Activated naive CD4-positive, alpha-beta T cell treated with Interleukin-2 at 50 U/mL for 16 hours (primary cell): ENCODE data around the gene NELL1.

ENCODE experiments used
- DNase-seq: peaks from one replicate; pipeline ENCODE4 v3.0.0-alpha.2; 2020

The NELL1 gene

GRCh38 chr11:20669820-20670684, 666 bp downstream of the NELL1 start:
- DNase-seq: no peak

GRCh38 chr11:20670932-20671403, 1.6 kb downstream of the NELL1 start:
- DNase-seq: no peak

DNA sequence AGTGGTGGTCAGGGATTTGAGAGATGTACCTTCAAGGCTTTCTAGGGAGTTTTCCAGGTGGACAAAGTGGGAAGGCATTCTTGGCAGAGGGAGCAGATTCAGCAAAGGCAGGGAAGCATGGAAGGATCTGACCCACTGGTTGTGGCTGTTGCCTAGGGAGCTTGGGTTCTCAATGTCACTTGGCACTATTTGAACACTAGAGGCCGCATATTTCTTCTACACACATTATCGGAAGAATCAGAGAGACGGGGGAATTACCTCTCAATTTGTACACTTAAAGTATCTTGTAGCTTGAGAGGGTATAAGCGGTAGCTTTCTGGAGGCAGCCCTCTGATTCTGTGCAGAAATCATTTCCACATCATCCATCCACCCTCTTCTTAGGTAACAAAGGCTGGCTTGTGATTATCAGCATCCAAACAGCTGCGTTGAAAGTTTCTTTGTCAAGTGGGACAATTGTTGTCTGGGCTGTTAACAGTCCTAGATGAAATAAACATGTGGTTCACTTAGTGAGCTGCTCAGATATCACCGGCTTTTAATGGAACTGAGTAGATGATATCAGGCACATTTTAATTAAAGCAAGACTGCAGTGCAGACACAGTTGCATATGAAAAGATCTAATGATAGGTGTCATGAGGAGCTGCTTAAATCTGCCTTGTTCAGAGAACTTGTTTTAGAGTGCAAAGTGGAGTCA, 2.6 kb downstream of the NELL1 start:
- no peak for DNase-seq

DNA sequence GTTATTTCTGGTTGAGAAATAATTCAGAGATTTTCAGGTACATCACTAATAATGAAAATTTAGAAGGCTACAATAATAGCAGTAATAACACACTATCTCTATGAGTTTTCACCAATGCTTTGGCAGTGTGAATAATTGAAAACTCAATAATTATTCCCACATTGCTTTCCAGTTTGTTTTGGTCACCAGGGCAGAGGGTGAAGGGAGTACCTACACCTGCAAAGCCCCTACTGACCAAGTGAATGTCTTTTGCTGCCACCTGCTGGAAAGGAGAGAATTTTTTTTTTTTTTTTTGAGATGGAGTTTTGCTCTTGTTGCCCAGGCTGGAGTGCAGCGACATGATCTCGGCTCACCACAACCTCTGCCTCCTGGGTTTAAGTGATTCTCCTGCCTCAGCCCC, 3.2 kb downstream of the NELL1 start:
- DNase-seq: no peak

GRCh38 chr11:20676658-20677057, 7.3 kb downstream of the NELL1 start:
- no peak for DNase-seq

DNA sequence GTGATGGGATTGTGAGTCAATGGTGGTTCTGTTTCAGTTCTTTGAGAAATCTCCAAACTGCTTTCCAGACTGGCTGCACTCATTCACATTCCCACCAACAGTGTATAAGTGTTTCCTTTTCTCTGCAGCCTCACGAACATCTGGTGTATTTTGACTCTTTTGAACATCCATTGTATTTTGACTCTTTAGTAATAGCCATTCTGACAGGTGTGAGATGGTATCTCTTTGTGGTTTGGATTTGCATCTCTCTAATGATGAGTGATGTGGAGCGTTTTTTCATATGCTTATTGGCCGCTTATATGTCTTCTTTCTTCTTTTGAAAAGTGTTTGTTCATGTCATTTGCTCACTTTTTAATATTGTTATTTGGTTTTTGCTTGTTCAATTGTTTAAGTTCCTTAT, 19.4 kb downstream of the NELL1 start:
- no peak for DNase-seq

DNA sequence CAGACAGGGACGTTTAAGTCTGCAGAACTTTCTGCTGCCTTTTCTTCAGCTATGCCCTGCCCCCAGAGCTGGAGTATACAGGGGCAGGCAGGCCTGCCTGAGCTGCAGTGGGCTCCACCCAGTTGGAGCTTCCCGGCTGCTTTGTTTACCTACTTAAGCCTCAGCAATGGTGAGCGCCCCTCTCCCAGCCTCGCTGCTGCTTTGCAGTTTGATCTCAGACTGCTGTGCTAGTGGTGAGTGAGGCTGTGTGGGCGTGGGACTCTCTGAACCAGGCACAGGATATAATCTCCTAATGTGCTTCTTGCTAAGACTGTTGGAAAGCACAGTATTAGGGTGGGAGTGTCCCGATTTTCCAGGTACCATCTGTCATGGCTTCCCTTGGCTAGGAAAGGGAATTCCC, 38.5 kb downstream of the NELL1 start:
- no peak for DNase-seq

- DNase-seq: no peak
Measured at GRCh38 chr11:20712912-20713311, 43.5 kb downstream of the NELL1 start.

- no peak for DNase-seq
Measured at GRCh38 chr11:20715464-20715863, 46.1 kb downstream of the NELL1 start.

GRCh38 chr11:20715931-20716330, 46.5 kb downstream of the NELL1 start:
- no peak for DNase-seq

DNA sequence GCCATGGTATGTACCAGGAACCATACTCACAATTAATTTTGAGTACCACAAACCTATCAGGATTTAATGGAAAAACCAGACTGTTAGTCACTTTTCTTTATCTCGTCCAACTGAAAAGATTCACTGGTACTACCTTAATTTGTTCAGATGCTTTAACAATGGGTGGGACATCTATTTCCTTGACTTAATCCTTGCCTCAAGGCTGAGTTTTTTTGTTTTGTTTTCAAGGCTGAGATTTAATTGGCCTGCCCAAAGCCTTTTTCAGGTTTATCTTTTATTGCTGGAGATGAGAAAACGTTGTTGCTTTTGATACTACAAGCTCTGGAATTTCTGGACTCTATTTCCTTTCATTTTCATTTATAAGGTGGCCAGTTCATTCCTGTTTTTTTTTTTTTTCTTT, 50.4 kb downstream of the NELL1 start:
- DNase-seq: no peak

DNA sequence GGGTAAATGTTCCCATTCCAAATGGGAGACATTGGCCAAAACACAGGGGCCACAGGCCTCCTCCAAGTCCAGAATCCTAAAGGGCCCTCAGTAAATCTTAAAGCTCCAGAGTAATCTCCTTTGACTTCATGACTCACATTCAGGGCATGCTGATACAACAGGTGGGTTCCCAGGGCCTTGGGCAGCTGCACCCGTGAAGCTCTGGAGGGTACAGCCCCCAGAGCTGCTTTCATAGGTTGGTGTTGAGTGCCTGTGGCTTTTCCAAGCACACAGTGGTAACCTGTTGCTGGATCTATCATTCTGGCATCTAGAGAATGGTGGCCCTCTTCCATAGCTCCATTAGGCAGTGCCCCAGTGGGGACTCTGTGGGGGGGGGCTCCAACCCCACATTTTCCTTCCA, 54.0 kb downstream of the NELL1 start:
- DNase-seq: no peak

GRCh38 chr11:20729597-20730105, 60.3 kb downstream of the NELL1 start:
- no peak for DNase-seq

- no peak for DNase-seq
Measured at GRCh38 chr11:20731676-20732215, 62.4 kb downstream of the NELL1 start.

DNA sequence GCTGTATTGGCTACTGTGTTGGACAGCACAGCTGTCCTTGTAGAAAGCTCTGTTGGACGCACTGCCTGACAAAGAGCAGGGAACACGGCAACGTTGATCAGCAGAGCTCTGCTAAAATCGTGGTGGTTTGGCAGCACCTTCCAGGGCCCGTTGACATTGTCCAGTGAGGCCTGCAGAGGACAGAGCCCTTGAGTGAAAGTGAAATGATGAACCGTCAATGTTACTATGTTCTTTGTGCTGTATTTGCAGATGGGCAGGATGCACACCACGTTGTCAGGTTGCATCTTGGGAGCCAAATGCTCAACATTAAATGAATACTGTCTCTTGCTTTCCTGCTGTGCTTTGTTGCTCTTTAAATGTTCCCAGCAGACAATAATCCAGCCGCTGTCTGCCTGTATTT, 69.7 kb downstream of the NELL1 start:
- DNase-seq: no peak

- no peak for DNase-seq
Measured at GRCh38 chr11:20739577-20739976, 70.2 kb downstream of the NELL1 start.

DNA sequence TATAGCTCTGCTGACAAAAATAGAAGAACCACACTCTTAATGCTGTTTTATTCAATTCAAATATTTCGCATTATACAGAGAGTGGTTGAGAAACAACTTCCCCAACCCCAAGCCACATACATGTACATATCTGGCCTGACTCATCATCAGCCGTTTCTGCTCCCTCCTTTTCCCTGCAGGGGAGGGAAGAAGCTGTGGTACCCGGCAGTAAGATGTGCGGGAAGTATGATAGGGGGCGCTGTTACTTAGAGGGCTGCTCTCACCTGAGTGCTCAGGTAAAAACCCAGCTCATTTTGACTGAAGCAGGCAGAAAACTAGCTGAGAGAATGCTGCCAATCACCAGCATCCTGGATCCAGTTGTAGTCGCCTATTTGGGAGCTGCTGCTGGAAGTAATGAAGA, 85.5 kb downstream of the NELL1 start:
- DNase-seq: no peak

- DNase-seq: no peak
Measured at GRCh38 chr11:20759541-20759940, 90.2 kb downstream of the NELL1 start.

- no peak for DNase-seq
Measured at GRCh38 chr11:20760811-20761210, 91.4 kb downstream of the NELL1 start.

DNA sequence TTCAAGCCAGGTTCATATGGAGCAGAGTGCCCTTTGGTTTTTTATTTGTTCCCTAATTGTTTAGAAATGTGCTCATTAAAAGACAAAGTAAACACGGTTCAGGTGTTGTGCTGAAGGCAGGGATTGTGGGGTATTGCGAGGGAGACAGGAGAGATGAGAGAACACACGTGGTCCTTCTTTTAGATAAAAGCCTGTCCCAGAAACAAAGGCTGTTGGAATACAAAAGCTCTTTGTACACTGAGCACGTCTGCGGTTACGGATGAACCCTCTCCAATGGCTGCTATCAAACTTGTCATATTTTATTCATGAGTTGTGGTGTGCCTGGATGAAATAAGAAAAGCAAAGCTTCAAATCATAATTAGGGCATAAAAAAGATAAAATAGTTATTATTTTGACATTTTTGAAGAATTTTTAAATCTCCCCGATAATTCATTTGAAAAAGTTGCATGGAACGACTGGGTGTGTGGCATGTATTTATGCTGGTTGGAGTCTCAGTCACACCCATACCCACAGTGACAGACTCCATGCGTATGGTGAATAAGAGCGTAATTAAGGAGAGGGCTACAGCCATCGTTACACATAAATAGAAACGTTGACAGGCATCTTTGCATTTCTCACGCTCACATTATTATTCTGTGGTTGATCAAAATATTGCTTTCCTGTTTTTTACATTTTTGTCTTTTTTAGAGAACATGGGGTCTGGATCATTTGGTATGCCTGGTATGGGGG, 92.9 kb downstream of the NELL1 start:
- DNase-seq: no peak

DNA sequence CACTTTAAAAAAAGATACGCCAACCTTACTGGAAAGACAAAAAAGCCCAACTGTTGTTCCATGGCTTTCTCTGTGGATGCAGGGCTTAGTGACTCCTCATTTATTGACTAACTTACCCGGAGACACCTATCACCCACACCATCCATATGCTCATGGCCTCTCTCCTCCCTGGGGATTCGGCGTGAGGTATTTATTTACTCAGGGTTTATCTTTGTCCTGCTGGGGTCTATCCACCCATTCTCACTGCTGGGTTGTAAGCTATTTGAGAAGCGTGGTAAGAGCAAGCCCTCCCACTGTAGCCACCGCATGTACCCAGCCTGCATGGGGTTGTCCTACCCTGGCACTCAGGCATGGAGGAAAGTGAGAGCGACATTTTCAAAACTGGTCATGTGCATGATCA, 93.6 kb downstream of the NELL1 start:
- no peak for DNase-seq

GRCh38 chr11:20770414-20770946, 101.1 kb downstream of the NELL1 start:
- DNase-seq: no peak

DNA sequence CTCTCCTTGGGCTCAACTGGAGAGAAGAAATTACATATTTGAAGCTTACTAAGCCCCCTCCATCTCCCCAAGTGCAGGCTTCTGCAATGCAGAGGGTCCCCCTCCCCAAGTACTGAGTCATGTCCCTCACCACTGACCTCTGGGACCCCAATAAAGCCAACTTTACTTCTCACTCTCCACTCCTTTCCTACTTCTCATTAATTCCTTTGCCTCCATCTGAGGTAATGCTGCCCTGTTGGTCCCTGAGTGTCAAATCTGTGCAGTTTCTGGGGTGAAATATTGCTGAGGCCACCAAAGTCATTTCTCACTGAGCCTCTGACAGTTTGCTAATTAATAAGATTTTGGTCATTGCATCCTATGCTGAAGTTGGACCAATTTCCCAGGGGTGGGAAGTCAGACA, 101.6 kb downstream of the NELL1 start:
- no peak for DNase-seq
